GM21737 (cell line): ENCODE results near the gene TECPR2.

Source experiments
- ATAC-seq: cut with Tn5 transposase; IDR thresholded peaks from one replicate; pipeline ENCODE4 v1.9.1; 2021; ENCODE audit warnings: mild to moderate bottlenecking, moderate library complexity; ENCODE audit not compliant: unreplicated experiment

TECPR2 gene

DNA sequence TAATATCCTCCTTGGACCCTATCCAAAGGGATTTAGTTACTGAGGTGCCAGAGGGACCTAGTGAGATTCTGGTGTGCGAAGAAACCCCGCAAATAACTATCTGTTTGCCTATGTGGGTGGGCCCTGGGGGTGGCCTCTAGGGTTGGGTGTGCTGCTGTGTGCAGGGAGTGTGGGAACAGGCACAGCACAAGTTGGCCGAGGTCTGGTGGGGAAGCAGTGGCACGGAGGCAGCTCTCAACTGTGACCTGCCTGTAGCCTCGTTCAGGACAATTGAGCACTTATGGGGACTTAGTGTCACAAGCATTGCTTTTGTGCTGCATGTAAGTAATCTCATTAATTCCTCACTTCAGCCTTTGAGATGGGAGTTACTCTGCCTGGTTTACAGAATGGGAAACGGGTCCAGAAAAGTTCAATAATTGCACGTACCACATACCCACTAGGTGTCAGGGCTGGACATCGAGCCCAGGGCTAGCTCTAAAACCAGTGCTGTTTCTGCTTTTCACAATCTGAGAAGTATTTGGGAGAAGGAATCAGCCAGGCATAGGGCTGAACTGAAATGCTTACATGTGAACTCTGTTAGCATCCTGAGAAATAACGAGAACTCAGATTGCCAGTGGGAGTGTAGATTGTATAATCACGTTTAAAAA is 58.8 kb downstream of the TECPR2 start:
- no peak for ATAC-seq

DNA sequence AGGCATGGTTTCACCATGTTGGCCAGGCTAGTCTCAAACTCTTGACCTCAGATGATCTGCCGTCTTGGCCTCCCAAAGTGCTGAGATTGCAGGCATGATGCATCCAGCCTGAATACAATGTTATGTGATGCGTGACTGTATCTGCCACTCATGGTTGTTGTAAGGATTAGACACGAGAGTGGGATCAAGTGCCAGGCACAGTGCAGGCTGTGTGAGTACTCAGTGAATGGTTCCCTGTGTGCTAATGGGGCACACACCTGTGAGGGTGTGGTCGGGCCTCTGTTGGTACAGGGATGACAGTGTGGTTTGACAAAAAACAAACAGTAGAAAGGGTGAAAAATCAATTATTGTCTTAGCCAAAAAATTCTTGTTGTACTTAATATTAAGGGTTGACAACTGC is 61.8 kb downstream of the TECPR2 start:
- ATAC-seq = no peak

DNA sequence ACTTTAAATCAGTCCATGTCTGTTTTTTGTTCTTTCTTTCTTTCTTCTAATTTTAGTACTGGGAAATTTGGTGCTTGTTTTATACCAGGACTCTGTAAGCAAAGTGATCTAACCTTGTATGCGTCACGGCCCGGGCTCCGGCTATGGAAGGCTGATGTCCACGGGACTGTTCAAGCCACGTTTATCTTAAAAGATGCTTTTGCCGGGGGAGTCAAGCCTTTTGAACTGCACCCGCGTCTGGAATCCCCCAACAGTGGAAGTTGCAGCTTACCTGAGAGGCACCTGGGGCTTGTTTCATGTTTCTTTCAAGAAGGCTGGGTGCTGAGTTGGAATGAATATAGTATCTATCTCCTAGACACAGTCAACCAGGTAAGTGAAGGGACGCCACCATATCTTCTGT is 62.2 kb downstream of the TECPR2 start:
- ATAC-seq = no peak

DNA sequence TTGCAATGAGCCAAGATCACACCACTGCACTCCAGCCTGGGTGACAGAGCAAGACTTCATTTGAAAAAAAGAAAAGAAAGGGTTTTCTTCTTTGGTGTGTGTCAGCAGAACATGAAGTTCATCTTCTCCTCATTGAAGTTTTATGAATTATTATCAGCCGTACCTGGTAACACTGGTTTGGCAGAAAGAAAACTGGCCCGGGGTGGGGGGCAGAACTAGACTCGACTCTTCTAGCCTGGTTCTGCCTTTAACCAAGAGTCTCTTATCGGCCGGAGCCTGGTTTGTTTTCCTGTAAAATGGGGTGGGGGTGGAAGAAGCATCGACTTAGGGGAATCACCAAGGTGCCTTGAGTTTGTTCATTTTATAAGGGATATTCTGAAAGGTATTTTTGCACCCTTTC is 64.1 kb downstream of the TECPR2 start:
- no peak for ATAC-seq

DNA sequence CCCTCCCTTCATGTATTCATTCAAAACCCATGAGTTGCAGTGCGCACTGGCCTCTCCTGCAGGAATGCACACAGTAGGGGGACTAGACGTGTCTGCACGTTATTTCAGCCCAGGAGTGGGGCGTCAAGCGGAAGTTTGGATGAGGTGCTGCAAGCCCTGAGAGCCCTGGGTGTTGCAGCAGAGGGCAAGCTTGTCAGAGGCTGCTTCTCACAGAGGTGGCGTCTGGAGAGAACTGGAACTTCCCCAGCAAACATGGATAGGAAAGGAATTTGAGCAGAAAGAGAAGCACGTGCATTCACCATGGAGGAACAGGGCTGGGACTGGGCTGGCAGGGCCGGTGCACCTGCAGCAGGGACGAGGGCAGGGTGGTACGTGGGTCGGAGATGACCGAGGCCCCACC is 64.9 kb downstream of the TECPR2 start:
- no peak for ATAC-seq

DNA sequence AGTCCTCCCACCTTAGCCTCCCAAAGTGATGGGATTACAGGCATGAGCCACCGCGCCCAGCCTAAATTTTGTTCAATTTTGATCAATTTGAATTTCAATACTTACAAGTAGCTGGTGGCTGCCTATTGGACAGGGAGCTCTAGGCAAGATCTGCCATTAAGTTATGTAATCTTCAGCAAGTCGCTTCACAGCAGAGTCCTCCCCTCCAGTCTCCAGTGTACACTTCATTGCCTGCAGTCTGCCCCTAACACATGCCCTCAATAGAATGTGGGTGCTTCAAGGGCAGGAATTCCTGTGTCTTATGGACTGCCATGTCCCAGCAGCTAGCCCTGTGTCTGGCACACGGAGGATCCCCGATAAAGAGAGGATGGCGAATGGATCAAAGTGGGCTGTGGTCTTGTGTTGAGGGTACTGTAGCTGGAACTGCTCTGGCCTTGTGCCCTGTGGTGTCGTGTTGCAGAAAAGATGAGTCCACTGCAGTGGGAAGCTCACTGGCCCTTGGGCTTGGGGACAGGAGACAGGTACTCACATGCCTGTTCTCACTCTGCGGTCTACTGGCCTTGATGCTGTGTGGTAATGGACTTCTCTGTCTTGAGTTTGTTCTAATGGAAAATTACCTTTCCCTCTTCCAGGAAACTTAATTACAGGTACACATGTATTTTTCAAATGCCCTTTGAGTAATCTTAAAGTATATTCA is 67.6 kb downstream of the TECPR2 start:
- ATAC-seq = no peak

DNA sequence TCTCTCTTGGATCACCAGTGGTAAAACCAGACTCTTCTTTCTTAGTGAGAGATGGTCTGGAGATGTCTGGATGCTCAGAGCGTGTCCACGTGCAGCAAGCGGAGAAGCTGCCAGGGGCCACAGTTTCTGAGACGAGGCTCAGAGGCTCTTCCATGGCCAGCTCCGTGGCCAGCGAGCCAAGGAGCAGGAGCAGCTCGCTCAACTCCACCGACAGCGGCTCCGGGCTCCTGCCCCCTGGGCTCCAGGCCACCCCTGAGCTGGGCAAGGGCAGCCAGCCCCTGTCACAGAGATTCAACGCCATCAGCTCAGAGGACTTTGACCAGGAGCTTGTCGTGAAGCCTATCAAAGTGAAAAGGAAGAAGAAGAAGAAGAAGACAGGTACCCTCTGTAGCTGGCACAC is 69.0 kb downstream of the TECPR2 start:
- ATAC-seq = no peak

DNA sequence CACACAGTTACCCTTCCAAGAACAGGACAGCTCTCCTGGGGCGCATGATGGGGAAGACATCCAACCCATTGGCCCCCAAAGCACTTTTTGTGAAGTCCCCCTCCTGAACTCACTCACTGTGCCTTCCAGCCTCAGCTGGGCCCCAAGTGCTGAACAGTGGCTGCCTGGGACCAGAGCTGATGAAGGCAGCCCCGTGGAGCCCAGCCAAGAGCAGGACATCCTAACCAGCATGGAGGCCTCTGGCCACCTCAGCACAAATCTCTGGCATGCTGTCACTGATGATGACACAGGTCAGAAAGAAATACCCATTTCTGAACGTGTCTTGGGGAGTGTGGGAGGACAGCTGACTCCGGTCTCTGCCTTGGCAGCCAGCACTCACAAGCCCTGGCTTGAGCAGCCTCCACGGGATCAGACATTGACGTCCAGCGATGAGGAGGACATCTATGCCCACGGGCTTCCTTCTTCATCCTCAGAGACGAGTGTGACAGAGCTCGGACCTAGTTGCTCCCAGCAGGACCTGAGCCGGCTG is 72.0 kb downstream of the TECPR2 start:
- ATAC-seq = no peak

DNA sequence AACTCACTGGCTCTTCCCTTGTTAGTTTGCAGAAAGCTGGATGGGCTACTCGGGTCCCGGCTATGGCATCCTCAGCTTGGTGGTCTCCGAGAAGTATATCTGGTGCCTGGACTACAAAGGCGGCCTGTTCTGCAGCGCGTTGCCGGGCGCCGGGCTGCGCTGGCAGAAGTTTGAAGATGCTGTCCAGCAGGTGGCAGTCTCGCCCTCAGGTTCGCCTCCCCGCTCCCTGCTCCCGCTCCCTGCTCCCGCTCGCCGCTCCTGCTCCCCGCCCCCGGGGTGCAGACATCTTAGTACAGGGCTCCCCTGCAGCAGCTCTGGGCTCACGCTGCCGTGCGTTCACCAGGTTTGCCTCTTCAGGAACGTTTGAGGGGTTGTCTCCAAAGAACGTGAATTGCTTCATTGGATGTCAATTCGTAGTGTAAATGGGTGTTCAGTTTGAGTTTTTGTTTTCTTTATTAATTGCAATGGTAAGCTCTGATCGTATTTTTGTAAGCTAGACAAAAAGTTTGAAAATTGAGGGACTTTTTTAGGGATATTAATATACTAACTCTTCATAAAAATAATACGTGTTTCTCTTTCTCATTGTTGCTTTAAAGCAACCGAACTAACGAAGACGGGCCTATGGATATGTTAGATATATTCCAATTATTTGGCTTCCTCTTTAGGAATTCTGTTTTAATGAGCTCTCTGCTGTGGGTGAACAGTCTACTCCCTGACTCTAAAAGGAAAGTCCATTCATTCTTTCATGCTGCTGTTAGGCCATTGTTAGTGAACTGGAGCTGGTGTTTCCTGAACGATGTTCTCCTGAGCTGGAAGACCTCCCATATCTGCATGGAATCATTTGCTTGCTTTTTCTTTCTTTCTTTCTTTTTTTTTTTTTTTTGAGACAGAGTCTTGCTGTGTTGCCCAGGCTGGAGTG is 75.5 kb downstream of the TECPR2 start:
- ATAC-seq = peak; percentile 69

DNA sequence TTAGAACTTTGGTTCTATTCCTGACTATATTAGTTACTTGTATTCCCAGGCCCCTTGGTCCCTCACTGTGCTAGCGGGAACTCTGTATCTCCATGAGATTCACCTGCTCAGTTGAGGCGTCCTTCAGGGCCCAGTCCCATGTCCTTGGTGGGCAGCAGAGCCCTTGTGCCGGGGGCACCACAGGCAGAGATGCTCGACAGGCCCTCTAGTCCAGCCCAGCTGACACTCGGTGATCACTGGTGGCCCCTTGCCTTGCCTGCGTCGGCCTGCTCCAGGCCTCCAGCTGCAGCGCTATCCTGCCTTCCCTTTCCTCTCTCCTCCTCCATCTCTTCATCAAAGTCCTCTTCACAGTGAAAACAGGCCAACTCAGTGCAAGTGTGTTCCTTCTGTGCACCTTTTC is 76.8 kb downstream of the TECPR2 start:
- no peak for ATAC-seq

DNA sequence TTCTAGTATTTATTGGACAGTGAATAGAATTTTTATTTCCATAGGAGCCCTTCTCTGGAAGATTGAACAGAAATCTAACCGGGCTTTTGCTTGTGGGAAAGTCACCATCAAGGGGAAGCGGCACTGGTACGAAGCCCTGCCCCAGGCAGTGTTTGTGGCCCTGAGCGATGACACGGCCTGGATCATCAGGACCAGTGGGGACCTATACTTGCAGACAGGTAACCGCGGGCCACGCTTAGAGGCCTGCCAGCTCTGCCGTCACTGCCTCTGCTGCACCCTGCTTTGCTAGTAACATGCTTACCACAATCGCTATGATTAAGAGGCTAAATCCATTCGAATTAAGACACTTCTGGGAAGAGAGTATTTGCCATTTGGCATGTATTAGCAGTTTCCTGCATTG is 77.7 kb downstream of the TECPR2 start:
- no peak for ATAC-seq

DNA sequence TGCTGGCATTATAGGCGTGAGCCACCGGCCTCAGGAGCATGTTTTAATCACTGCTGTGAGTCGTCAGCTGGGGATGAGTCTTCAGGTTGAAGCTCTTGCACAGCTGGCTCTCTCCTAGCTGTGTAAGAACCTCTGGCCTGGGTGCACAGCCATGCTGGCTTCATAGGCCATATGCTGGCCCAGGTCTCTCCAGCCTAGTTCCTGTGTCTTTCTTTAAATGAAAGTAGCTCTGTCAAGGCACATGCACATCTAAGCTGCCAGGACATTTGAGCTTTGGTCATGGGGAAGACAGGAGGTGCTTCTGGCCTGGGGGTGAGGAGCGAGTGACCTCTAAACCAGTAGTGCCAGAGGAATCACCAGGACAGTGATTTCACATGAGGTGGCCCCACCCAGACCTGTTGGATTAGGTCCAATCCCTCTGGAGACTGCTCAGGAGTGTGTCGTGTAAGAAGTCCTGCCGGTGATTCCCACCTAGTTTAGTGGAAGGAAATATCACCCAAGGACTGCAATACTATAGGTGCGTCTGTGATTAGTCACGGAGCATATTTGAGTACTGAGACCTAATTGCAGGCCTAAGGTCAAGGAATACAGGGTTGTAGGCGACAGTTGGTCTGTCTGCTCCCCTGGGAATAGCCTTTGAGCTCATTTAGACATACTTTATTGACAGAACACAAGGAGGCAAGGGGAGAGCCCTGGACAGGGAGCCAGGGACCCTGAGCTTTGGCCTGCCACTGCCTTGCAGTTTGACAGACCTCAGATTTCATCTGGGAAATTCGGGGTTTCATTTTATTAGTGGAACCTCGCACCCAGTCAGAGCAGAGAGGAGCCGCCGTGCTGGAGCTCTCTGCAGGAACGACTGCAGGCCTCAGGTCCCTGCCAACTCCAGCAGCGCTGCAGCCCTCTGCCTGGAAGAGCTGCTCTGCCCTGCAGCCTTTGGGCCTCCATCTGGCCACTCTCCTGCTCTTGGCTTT is 79.8 kb downstream of the TECPR2 start:
- ATAC-seq = no peak

DNA sequence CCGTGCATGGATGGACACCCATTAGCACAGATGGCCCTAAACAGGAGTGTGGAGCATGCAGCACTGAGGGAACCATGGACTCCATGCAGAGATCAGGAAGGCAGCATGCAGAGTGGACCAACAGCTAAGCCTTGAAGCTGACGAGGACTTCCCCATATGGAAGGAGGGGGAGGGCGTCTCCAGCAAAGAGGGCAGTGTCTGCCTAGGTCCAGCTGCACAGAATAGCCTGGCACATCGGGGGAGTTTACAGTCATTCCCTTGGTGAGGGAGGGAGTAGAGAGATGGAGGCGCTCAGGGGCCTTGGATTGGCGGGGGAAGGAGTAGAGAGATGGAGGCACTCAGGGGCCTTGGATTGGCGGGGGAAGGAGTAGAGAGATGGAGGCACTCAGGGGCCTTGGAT is 82.3 kb downstream of the TECPR2 start:
- no peak for ATAC-seq

DNA sequence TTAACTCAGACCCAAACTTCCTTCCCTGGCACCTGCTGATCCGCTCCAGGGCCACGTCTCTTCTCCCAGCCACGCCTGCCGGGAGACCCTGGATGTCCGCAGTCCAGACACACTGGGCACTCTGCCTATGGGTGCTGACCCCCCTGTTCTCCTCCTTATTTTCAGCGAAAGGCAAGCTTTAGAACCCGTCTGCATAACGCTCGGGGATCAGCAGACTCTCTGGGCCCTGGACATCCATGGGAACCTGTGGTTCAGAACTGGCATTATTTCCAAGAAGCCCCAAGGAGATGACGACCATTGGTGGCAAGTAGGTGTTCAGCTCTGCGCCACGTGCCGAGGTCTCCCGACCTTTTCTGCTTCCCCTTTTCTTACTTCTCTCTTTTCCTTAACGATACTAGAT is 82.9 kb downstream of the TECPR2 start:
- no peak for ATAC-seq

DNA sequence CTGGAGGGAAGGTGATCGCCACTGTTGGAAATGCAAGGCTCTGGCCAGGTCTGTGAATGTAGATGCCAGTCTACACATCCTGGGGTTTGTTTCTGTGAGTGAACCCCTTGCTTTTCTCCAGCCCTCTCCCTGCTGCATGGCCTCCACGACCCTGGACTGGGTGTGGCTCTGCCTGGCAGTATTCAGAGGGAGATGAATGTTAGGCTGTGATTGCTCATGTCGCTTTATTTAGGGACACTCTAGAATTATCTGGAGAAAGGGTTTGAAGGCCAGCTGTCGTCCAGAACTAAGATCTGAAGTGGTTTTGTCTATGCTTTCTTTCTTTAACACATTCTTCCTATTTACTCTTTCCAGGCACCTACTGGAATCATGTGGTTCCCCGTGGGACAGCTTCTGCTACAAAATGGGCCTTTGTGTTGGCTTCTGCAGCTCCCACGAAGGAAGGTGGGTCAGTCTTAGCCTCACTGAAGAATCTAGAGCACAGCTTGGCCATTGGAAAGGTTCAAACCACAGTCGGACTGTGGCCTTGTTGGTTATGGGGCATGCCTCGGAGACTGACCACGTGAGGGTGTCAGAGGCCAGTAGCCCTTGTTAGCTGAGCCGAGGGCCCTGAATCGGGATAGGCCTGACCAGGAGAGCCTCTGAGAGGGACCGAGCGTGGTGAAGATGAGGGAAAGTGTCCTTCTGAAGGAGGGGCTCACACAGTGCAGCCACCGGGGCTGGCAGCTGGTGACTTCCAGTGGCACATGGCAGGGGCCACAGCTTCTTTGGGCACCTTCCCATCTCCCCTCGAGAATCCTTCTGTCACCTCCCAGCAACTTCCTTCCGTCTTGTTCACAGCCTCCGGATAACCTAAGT is 87.7 kb downstream of the TECPR2 start:
- ATAC-seq = no peak

DNA sequence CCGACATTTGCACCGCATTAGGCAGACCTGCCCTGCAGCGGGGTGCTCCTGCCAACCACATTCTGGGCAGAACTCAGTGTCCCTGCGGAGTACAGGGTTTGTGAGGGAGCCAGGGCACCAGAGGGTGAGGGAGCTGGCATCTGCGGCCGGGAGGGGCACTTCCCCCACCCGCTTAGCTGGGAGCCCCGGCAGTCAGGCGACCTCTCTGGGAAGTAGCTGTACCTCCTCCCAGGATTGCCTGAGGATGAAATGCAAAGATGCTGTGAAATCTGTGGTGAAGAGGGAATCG is 88.3 kb downstream of the TECPR2 start:
- ATAC-seq = no peak

DNA sequence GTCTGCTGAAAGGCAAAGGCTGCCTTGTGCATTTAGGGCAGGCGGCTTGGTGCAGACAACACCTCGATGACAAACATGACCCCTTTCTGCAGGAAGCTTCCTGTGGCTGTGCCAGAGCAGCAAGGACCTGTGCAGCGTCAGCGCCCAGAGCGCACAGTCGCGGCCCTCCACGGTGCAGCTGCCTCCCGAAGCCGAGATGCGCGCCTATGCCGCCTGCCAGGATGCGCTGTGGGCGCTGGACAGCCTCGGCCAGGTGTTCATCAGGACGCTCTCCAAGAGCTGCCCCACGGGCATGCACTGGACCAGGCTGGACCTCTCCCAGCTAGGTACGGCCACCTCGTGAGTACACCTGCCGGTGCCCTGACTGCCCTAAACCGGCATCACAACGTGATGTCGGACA is 89.6 kb downstream of the TECPR2 start:
- no peak for ATAC-seq

DNA sequence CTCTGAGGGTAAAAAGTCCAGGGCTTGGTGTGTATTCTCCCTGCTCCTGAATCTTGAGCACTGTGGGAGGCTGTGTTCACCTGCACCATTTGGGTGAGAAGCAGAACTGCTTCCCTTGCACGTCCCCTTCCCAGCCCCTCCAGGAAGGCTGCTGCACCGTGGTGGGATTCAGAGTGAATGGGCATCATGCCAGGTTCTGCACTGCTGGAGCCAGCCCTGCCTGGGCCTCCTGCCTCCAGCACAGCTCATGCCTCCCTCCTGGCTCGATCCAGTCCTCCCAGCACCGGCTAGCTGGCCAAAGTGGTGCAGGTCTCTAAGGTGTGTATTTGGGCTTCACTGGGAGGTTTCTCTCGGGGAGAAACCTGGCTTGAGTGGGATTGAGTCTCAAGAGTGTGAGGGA is 92.0 kb downstream of the TECPR2 start:
- no peak for ATAC-seq

DNA sequence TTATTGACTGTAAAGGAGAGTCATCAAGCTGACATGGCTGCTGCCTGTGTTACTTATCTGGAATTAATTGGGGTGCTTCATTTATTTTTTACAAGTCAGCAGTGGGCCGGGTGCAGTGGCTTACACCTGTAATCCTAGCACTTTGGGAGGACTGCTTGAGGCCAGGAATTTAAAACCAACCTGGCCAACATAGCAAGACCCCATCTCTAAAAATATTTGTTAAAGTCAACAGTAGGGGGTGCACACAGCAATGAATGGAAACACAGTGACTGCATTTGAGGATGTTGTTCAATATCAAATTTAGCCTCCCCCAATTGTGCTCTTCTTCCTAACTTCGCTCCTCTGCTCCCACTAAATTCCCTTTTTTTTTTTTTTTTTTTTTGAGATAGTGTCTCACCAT is 94.8 kb downstream of the TECPR2 start:
- no peak for ATAC-seq
